NCI-H2171 treated with DMSO at 0.1 percent for 48 hours (cell line): ENCODE results near the gene LENG9.

ENCODE experiments used
- DNase-seq: peaks from one replicate; lab custom pipeline; 2025; lab: John Stamatoyannopoulos, UW

LENG9 gene

GRCh38 chr19:54421521-54421920, 42.1 kb downstream of the LENG9 start:
- no peak for DNase-seq

- DNase-seq = no peak
These were observed 42.4 kb downstream of the LENG9 start for GRCh38 chr19:54421169-54421516.

DNA sequence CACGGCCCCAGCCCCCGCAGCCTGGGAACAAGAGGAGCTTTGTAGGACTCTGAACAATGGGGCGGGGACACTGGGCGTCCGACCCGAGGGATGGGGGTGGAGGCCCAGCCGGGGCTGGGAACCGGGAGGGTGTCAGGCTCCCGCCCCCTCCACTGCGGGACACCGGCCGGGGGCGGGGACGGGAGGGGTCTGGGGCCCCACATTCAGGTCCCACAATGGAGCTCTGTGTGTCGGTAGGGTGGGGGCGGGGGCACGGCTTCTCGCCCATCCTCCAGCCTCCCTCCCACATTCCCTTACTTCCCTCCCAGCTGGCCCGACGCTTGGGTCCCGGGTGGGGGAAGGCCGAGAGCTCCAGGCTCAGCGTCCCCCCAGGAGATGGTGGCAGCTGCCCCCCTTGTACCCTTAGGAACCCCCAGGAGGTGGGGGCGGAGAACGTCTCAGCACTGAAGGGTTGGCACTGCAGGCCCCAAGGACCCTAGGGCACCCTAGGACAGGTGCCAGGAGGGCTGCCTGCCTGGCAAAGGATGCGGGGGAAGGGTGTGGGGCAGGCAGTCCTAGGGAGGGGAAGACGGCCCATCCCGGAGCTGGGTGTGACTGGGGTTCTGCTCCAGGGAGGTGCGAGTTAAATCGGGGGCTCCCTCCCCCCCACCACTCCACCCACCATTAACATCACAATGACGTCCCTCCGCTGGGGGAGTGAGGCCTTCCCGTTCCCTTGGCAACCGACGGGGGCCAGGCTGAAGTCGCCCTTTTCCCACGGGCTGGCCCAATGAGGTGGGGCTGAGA, 43.0 kb downstream of the LENG9 start:
- no peak for DNase-seq

DNA sequence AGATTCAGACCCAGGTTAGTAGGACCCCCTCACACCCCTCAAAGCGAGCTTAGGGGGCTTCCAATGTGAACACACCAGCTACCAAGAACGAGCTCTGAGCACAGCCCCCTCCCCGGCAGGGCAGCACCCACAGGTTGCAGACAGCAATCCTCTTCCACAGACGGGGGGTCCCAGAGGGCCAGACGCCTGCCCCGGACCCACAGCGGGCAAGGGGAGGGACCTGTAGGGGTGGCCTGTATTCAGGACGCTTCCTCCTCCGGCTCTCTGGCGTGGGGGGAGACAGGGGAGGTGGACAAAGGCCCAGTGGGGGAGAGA, 43.6 kb downstream of the LENG9 start:
- no peak for DNase-seq

GRCh38 chr19:54418930-54419800, 44.4 kb downstream of the LENG9 start:
- no peak for DNase-seq

GRCh38 chr19:54418030-54418929, 45.3 kb downstream of the LENG9 start:
- DNase-seq = no peak

- DNase-seq = no peak
These were observed 46.7 kb downstream of the LENG9 start for GRCh38 chr19:54416695-54417491.

DNA sequence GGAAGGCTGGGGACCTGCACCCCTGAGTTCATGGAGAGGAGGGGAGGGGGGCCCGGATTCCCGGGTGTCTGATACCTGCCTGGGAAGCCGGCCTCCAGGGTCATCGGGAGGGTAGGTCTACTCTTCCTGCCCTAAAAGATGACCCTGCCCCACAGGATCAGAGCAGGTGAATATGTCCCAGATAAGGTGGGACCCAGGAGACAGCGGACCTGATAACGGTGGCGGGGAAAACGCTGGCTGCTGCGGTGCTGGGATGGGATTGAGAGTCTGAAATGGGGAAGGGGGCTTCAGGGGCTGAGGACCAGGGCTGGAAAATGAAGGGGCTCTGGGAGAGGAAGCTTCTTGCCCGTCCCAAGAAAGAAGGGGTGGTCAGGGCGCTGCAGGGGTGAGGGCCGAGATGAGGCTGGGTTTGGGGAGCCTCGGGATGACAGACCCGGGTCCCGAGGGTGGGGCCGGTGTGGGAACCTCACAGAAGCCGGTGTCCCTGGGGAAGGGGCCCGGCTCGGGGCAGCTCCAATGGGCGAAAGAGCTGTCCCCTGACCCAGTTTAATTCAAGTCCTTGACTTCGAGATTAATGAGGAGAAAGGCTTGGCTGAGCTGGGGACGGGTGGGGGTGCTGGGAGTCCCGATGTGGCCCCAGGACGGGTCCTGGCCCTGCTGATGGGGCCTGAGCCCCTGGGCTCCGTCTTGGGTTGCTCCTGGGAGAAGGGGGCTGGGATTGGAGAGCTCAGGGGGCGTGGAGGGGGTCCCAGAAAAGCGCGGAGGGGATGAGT, 47.5 kb downstream of the LENG9 start:
- DNase-seq = no peak

DNA sequence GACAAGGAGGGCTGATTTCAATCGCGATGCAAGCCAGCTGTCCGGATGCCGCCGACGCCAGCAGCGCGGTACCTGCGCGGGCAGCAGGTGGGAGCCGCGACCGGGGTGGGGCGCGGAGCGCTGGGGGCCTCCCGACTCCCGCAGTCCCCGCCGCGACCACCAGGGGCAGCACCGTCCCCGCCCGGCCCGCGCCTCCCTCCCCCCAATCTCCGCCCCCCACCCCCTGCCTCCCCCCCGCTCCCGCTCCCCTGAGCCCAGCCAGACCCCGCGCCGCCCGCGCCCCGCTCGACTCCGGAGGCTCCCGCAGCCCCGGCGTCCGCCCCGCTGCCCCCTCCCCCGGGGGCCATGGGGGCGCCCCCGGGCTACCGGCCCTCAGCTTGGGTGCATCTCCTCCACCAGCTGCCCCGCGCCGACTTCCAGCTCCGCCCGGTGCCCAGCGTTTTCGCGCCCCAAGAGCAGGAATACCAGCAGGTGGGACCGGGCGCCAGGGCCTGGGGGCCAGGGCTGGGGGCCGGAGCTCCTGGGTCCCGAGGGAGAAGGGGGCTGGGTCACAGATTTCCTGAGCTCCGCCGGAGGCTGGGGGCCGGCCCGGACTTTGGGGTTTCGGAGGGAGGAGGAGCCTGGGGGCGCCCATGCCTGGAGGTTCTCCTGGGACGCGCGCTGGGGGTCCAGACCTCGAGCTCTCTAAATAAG, 48.2 kb downstream of the LENG9 start, which contains the start of gene TTYH1:
Gene TTYH1, plus strand, starts transcription at position 257 of the 693 bp plus-strand sequence. Its CDS starts 89 bp downstream, at position 346.
- no peak for DNase-seq

DNA sequence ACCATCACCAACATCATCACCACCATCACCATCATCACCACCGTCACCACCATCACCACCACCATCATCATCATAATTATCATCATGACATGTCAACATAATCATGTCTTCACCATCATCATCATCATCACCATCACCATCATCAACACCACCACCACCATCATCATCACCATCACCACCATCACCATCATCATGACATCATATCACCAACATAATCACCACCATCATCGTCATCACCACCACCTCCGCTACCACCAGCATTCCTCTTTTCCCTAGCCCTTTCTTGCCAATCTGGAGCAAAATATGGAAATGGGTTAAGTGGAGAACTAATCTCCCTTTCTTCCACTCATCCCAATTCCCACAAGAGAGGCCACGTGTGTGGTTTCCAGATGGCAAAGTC, 49.4 kb downstream of the LENG9 start:
- DNase-seq = no peak

- DNase-seq = no peak
These were observed 50.7 kb downstream of the LENG9 start for GRCh38 chr19:54412877-54413276.
